NCI-H69 (cell line): ENCODE results near the gene AEN.

Source experiments
- DNase-seq: peaks from one replicate; lab custom pipeline; 2025; lab: John Stamatoyannopoulos, UW

AEN gene

GRCh38 chr15:88650556-88650955 lies 29.4 kb downstream of the AEN start:
- no peak for DNase-seq

GRCh38 chr15:88651136-88651732 lies 30.1 kb downstream of the AEN start:
- DNase-seq = no peak

DNA sequence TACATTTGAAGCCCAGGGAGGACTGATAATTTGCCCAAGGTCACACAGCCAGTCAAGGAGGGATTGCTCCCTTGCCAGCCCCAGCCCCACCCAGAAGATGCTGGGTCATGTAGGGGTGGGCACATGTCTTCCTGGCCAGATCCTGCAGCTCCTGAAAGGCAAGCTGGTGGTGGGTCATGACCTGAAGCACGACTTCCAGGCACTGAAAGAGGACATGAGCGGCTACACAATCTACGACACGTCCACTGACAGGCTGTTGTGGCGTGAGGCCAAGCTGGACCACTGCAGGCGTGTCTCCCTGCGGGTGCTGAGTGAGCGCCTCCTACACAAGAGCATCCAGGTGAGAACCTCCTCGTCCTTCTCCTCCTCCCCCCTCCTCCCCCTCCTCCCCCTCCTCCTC lies 30.8 kb downstream of the AEN start:
- peak; percentile 30 for DNase-seq

DNA sequence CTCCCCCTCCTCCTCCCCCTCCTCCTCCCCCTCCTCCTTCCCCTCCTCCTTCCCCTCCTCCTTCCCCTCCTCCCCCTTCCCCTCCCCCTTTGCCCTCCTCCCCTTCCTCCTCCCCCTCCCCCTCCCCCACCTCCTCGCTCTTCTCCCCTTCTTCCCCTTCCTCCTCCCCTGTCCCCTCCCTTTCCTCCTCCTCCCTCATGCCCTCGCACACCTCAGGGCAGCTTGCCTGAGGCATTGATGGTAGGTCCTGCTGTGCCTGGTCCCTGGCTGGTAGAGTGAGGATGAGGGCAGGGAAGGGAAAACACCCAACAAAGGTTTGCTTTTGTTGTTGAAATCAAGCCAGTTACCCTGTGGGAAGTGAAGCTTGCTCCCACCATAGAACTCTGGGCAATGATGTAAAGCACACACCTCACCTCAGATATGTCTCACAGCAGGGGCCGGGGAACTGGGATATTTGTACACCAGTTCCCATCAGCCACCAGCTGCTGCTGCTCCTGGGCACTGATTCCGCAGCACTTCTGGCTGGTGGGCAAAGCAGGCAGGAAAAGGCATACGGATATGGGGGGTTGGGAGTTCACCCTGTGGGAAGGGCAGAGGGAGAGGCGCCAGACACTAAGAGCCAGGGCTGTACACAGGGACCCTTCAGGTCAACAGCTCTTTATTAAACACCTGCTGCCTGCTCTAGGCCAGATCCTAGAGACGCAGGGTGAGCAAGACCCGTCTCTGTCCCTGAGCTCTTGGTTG lies 31.5 kb downstream of the AEN start:
- peak; percentile 79 for DNase-seq

- DNase-seq = no peak
Measured at GRCh38 chr15:88653200-88654064, 32.3 kb downstream of the AEN start.

DNA sequence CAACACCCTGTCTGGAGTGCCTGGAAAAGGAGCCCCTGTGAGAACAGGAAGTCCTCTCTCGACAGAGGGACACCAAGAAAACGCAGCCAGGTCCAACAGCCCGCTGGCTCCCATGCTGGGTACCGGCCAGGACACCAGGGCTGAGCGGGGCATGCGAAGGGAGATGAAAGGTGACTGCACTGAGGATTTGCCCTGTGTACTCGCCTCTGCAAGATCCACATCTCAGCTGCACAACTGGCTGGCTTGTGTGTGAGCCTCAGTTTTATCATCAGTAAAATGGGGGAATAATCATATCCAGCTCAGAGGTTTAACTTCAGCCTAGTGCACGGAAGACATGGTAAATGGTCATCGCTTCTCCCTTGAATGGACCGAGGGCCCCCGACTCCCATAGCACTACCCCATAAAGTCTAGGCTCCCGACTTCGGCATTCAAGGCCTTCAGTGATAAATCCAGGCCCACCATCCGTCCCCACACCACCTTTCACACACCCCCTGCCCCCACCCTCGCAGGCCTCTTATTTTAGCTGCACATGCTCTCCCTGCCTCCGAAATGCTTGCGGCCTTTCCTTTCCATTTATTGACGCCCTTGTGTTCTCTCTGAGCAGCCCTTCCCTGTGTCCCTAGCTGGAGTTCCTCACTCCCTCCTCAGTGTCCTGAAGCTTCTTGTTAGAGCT lies 33.4 kb downstream of the AEN start:
- DNase-seq = no peak

DNA sequence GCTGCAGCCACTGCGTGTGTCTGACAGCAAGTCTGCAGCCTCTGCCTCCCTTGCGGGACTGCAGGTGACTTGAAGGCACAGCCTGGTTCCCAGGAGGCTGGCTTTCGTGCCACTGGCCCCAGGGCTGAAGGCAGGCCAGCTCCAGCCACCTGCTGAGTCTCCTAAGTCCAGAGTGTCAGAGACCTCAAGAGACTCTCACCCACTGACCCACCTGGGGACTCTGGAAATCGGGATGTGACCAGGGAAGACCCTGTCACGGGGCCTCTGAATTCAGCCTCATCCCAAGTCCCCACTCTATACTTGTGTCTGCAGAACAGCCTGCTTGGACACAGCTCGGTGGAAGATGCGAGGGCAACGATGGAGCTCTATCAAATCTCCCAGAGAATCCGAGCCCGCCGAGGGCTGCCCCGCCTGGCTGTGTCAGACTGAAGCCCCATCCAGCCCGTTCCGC lies 34.0 kb downstream of the AEN start:
- no peak for DNase-seq

DNA sequence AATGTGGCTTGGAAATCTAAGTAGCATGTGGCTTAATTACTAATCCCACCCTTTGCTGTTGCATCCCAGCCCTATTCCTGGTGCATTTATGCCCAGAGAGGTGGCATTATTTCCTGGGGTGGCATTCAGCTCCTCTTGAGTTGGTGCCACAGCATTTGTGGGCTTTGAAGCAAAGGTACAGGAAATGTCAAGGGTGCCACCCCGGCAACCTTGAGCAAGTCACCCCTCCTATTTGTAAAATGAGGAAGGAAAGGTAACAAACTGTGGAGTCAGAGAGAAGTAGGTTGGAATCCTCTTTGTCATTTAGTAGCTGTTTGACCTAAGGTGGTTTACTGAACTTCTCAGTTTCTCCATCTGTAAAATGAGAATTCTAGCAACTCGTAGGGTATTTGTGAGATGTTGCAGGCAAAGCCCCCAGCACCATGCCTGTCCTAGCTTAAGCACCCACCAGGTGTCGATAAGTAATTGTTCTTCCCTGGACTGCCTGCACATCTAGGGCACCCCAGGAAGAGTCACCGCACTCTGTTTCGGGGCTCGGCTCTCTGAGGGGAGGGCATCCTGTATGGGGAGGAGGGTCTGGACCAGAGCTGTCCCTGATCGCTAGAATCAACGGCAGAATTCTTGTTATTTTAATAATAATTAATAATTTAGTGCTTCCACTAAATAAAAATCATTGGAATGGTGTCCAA lies 34.8 kb downstream of the AEN start:
- no peak for DNase-seq

DNA sequence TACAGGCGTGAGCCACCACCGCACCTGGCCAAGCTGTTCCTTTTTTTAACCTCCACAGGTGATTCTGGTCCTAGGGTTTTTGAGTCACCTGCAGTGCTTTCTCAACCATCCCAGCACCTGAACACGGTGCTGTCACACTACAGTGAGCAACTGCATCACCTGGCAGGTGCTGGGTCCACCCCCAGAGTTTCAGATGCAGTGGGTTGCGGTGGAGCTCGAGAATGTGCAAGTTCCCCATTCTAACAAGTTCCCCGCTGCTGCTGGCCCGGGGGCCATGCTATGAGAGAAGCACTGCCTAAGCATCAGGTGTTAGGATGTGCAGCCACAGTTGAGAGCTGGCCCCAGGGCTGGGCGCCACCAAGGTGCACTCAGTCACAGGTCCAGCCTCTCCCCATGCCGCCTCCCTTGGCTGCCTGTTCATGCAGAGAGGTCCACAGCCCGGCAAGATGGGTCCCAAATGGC lies 35.7 kb downstream of the AEN start:
- no peak for DNase-seq

DNA sequence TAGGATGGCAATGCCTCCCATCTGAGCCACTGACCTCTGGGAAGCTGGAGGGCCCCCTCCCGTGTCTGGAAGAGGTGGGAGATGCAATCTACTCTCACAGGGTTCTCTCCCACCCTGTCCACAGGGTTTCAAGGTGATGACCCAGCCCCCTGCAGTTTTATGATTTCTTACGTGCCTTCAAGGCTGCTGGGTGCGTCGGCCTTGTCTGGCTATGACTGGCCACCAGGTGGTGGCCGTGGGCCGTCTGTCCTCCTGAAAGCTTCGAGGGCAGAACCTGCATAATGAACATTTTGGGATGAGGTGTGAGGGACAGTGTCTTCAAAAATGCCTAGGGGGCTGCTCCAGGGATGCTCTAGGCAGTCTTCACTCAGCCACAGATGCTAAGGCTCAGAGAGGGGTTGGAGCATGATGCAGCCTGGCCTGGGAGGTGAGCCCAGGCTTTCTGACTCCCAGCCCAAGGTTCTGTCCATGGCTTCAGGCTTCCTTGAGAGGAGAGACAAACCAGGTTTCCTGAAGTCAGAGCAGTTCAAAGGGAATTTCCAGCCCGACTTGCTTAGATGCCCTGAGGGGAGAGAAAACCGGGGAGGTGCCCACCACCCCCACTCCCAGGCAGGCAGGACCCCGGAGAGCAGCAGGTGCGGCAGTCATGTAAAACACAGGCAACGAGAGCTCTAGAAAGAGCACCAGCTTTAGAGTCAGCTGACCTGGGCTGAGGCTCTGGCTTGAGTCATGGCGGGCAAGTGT lies 36.4 kb downstream of the AEN start:
- peak; percentile 27 for DNase-seq

- no peak for DNase-seq
Measured at GRCh38 chr15:88658070-88658965, 37.2 kb downstream of the AEN start.

DNA sequence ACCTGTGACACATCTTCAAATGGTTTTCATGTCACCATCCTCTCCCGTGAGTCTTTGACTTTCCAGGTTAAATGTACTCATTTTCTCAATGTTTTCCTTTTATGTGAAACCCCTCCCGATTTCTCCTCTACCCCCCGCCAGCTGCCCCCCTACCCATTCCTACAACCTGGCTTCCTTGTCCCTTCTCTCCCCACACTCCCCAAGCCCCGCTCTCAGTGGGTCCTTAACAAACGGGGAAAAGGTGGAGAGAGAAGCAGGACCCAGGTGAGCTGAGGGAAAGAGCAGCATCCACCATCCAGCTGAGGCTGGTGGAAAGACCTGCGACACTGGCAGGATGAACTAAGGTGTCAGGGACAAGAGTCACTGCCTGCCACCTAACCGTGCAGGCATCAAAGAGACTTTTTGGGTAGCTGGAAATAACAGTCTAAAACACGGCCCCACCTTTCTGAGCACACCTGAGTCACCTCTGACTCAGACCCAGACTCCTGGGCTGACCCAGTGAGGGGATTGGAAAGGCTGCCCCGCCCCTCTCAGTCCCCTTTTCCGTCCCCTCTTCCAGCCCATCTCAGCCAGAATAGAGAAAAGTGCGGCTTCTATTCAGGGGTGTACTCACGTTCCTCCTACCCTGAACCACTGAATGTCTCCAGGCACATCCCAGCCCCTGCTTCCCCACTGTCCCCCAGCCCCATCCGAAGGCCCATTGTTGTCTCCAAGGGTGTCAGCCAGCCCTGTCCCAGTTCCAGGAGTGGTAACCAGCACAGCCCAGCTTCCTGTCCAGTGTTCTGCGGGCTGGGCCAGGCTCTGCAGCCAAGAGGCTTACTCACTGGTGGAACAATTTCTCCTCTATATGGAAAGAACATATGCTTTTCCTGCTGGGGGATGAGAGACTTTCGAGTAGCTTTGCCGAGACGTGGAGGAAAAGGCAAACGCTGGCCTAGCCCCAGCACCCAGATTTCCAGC lies 38.1 kb downstream of the AEN start:
- DNase-seq = no peak

DNA sequence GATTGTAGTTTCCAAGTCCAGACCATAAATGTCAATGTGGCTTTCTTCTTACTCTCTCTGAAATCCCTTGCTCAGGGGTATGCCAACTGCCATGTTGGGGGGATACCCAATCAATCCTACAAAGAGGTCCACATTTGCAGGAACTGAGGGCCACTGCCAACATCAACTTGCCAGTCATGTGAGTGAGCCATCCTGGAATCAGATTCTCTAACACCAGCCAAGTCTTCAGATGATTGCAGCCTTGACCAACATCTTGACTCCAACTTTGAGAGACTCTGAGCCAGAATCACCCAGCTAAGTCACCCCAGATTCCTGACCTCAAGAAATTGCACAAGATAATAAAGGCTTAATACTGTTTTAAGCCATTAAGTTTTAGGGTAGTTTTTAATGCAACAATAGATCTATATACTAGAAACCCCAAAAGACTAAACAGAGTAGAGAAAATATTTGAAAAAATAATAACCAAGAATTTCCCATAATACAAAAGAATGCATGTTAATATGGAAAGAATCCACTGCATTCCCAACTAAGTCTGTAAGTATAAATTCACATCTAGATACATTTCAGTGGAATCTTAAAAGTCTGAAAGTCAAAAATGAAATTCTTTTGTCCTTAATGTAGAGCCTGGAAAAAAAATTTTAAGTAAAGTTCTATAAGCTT lies 40.0 kb downstream of the AEN start:
- DNase-seq = no peak

DNA sequence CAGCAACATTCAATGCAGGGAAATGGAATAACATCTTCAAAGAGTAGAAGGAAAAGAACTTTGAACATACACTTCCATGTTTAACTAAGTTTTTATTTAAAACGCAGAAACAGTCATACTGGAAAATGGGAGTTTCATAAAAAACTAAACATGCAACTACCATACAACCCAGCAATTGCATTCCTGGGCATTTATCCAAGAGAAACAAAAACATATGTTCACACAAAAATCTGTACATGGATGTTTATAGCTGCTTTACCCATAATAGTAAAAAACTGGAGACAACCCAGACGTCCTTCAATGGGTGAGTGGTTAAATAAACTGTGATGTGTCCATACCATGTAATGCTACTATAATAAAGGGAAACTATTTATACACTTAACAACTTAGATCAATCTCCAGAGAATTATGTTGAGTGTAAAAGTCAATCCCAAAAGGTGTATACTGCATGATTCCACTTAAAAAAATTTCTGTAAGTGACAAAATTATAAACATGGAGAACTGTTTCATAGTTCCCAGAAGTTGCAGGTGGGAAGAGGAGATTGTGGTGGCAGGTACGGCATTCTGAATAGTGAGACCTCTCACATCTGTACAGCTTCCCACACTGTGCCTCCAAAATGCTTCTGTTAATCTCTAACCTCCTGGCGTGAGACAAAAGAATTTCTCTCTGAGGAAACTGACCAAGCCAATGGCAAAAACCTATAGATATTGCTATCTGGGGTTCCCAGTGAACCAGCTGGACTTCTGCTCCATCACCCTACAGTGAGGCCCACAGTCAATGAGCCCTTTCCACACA lies 40.8 kb downstream of the AEN start:
- DNase-seq = no peak

DNA sequence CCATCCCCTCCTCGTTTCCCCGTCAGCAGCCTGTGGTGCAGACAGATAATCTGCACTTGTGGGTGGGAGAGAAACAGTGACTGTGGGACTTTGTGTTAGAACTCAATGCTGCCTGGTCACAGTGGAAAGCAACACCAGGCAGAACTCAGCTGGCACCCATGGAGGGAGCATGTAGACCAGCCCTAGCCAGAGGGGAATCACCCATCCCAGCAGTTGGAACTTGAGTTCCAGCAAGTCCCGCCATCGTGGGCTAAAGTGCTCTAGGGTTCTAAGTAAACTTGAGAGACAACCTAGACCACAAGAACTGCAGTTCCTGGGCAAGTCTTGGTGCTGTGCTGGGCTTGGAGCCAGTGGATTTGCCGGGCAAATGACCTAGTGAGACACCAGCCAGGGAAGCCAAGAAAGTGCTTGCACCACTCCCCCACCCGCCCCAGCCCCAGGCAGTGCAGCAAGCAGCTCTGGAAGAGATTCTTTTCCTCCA lies 42.0 kb downstream of the AEN start:
- DNase-seq = no peak

- peak; percentile 7 for DNase-seq
Measured at GRCh38 chr15:88664151-88664778, 43.1 kb downstream of the AEN start.

DNA sequence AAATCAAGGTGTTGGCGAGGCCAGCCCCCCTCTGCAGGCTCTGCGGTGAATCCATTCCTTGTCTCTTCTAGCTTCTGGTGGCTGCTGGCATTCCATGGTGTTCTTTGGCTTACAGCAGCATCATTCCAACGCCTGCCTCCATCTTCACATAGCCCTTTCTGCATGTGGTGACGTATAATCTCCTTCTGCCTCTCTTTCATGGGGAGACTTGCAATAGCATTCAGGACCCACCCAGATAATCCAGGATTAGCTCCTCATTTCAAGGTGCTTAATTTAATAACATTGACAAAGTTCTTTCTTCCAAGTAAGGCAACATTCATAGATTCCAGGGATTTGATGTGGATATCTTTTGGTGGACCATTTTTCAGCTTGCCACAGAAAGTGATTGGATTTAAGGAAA lies 53.5 kb downstream of the AEN start:
- no peak for DNase-seq
